ENCODE data around the gene ZNF283. TPM values are rescaled to one million over a fixed set of nuclear protein-coding genes. Genes with fewer than 3 reads are reported as not detected.

Gene ZNF283
- total RNA-seq, 4 donors from 2014 or later = 5.7 to 10.5 (median 8.1) TPM

DNA sequence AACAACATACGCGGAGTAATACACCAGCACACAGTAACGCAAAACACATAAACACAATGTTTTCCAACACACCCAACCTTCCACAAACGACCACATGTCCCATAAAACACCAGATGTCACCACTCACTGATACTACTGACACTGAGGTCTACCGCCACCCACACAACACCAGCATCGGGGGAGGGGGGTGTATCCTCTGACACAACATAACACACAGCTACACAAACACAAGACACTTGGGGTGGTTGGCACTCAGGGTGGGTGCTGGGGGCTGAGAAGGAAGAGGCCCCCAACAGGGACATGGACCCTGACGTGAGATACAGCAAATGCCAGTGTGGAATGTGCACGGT, 44.8 kb upstream of the ZNF283 start:
- TF ChIP-seq, protein P1, sequence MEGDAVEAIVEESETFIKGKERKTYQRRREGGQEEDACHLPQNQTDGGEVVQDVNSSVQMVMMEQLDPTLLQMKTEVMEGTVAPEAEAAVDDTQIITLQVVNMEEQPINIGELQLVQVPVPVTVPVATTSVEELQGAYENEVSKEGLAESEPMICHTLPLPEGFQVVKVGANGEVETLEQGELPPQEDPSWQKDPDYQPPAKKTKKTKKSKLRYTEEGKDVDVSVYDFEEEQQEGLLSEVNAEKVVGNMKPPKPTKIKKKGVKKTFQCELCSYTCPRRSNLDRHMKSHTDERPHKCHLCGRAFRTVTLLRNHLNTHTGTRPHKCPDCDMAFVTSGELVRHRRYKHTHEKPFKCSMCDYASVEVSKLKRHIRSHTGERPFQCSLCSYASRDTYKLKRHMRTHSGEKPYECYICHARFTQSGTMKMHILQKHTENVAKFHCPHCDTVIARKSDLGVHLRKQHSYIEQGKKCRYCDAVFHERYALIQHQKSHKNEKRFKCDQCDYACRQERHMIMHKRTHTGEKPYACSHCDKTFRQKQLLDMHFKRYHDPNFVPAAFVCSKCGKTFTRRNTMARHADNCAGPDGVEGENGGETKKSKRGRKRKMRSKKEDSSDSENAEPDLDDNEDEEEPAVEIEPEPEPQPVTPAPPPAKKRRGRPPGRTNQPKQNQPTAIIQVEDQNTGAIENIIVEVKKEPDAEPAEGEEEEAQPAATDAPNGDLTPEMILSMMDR (IDR thresholded peaks at IDR 0.05; ENCODE audit: low read depth) = no peak

DNA sequence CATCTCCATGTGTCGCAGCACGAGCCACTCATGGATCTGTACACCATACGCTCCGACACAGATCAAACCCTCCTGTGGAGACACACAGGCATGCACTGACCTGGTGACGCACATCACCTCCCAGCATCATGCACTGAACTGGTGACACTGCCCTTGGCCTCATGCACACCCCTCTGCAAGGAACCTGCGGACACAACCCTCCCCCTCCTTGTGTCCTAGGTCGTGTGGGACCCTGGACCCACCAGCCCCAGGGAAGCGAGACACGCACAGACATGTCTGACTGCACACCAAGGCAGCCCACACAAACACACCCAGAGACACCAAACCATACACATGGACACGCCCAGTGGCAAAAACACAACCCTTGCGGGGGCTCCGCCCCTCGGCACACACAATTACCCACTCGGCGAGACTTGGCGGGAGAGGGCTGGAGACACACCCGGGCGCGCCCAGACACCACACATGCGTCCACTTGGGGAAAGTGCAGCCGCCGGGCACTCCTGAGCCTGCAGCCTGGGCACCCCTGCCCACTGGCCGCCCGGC, 44.4 kb upstream of the ZNF283 start:
- TF ChIP-seq, protein P1 (IDR thresholded peaks at IDR 0.05; ENCODE audit: low read depth) = no peak

DNA sequence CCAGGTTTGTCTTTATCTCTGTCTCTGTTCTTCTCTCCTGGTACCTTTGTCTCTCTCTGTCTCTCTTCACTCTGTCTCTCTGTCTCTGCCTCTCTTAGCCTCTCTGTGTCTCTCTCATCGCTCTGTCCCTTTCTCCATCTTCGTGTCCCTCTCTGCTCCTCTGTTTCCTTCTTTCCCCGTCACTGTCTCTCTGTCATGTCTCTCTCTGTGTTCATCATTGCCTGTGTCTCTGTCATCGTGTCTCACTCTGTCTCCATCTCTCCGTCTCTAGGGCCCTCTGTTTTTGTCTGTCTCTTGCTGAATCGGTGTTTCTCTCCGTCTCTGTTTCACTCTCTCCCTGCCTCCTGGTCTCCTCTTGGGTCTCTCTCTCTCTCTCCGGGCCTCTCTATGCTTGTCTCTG, 43.5 kb upstream of the ZNF283 start:
- TF ChIP-seq, protein P1 (IDR thresholded peaks at IDR 0.05; ENCODE audit: low read depth) = no peak

DNA sequence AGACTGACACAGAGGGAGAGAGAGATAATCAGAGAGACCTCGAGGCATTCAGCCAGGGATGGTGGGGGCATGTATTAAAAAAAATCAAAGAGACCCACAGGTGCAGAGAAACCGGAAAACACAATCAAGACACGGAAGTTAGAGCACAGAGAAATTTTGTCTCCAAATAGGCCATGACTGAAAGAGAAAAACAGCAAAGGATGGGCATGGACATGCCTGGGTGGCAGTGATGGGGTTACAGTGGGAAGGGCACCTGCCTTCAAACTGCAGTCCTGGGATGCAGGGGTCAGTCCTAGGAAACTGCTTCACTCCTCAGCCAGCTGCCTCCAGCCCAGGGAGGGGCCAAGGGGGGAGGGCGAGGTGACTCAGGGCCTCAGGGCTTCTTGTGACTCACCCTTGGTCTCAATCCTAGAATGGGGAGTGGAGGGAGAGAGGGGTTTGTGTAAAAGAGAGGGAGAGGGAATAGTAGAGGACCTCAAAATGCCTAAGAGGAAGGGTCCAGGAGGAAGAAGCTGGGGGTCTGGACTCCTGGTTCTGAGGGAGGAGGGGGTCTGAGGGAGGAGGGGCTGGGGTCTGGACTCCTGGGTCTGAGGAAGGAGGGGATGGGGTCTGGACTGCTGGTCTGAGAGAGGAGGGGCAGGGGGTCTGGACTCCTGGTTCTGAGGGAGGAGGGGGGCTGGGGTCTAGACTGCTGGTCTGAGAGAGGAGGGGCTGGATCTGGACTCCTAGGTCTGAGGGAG, 42.7 kb upstream of the ZNF283 start:
- TF ChIP-seq, protein P1 (IDR thresholded peaks at IDR 0.05; ENCODE audit: low read depth) = no peak

DNA sequence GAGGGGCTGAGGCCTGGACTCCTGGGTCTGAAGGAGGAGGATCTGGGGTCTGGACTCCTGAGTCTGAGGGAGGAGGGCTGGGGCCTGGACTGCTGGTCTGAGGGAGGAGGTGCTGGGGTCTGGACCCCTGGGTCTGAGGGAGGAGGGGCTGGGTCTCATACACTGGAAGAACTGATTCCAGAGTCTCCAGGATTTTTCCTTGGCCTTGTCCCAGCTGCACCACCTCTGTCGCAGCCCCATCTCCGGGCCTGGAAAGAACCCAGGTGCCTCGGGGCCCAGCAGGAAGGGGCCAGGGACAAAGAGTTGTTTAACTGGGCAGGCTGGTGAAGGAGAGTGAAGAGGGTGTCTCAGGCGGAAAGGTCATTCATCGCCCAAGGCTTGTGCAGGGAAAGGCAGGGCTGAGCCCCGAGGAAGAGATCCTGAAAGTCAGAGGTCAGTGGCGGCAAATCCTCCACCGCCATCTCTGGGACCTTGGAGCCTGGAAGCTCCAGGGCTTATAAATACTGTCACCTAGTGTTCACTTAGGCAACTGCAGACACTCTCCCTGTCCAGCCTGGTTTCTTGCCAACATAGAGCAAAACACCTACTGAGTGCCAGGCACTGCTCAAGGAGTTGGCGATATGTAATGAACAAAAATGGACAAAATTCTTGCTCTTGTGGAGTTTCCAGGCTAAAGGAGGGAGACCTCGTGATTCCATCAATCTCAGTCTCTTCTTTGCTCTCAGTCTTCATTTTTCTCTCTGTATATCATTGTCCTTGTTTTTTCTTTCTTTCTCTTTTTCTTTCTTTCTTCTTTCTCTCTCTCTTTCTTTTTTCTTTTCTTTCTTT, 41.9 kb upstream of the ZNF283 start:
- TF ChIP-seq, protein P1 (IDR thresholded peaks at IDR 0.05; ENCODE audit: low read depth) = no peak

DNA sequence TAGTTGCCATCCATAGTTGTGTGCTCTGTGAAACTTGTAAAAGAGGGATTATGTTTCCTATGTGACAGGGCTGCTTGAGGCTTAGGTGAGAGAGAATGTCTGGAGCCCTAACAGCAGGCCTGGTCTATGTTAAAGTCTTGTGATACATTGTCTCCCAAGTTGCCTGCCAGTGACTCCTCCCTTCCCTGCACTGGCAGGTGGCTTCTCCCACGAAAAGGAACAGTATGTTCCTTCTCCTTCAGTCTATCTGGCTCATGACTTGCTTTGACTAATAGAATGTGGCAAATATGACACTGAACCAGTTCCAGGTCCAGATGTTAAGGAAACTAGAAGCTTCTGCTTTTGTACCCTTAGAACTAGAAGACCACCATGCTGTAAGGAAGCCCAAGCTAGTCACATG, 40.5 kb upstream of the ZNF283 start:
- TF ChIP-seq, protein P1 (IDR thresholded peaks at IDR 0.05; ENCODE audit: low read depth) = no peak

DNA sequence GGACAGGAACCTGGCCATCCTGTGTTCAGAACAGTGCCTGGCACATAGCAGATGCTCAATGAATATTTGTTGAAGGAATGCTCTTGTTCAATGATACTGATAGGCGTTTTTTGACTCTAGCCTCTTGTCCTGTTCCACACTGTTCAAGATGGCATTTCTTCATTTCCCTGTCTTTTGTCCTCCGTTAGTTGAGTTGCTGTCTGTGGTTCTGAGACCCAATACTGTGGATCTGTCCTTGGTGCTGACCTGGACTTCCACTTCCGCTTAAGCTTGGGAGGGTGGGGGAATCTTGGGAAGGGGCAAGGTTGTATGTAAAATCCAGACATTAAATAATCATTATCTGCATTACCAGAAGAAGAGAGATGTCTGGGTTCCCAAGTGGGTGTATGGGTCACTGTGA, 38.1 kb upstream of the ZNF283 start:
- TF ChIP-seq, protein P1 (IDR thresholded peaks at IDR 0.05; ENCODE audit: low read depth) = no peak
